ENCODE data around the gene OSCP1.

- TF ChIP-seq POLR2AphosphoS5 (IDR thresholded peaks at IDR 0.05): no peak
- TF ChIP-seq, protein P1, sequence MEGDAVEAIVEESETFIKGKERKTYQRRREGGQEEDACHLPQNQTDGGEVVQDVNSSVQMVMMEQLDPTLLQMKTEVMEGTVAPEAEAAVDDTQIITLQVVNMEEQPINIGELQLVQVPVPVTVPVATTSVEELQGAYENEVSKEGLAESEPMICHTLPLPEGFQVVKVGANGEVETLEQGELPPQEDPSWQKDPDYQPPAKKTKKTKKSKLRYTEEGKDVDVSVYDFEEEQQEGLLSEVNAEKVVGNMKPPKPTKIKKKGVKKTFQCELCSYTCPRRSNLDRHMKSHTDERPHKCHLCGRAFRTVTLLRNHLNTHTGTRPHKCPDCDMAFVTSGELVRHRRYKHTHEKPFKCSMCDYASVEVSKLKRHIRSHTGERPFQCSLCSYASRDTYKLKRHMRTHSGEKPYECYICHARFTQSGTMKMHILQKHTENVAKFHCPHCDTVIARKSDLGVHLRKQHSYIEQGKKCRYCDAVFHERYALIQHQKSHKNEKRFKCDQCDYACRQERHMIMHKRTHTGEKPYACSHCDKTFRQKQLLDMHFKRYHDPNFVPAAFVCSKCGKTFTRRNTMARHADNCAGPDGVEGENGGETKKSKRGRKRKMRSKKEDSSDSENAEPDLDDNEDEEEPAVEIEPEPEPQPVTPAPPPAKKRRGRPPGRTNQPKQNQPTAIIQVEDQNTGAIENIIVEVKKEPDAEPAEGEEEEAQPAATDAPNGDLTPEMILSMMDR (IDR thresholded peaks at IDR 0.05): no peak
- TF ChIP-seq EP300 (IDR thresholded peaks at IDR 0.05): no peak
- TF ChIP-seq POLR2A (IDR thresholded peaks at IDR 0.05): no peak
Measured at GRCh38 chr1:36398370-36398977, 51.8 kb downstream of the OSCP1 start.
